ENCODE measurements around the gene CD3E.

Gene CD3E

DNA sequence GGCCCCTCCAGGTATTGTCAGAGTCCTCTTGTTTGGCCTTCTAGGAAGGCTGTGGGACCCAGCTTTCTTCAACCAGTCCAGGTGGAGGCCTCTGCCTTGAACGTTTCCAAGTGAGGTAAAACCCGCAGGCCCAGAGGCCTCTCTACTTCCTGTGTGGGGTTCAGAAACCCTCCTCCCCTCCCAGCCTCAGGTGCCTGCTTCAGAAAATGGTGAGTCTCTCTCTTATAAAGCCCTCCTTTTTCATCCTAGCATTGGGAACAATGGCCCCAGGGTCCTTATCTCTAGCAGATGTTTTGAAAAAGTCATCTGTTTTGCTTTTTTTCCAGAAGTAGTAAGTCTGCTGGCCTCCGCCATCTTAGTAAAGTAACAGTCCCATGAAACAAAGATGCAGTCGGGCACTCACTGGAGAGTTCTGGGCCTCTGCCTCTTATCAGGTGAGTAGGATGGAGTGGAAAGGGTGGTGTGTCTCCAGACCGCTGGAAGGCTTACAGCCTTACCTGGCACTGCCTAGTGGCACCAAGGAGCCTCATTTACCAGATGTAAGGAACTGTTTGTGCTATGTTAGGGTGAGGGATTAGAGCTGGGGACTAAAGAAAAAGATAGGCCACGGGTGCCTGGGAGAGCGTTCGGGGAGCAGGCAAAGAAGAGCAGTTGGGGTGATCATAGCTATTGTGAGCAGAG, at the start of gene CD3E:
Gene CD3E, plus strand, starts transcription at position 163 of the 681 bp plus-strand sequence. Its CDS starts 223 bp downstream, at position 386.
- in situ Hi-C loops (cut with MboI; ENCODE audit: low pct_unique_long_range_greater_than_20kb, low sequenced_read_pairs, unreplicated experiment): no loop called here
- DNase-seq (ENCODE audit: low spot score): no peak
- no peak for TF ChIP-seq CTCF (IDR thresholded peaks at IDR 0.05; ENCODE audit: extremely low read depth, insufficient read depth, missing control alignments)

DNA sequence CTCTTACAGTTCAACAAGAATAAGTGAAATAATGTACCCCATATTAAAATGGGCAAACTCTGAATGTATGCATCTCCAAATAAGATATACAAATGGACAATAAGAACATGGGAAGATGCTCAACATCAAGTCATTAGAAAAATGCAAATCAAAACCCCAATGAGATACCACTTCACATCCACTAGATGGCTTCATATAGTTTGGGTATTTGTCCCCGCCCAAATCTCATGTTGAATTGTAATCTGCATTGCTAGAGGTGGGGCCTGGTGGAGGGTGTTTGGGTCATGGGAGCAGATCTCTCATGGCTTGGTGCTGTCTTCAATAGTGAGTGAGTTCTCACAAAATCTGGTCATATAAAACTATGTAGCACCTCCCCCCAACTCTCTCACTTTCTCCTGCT, 46.1 kb upstream of the CD3E start:
- DNase-seq (ENCODE audit: low spot score): no peak
- TF ChIP-seq CTCF (IDR thresholded peaks at IDR 0.05; ENCODE audit: extremely low read depth, insufficient read depth, missing control alignments): peak; percentile 4
- in situ Hi-C loops (cut with MboI; ENCODE audit: low pct_unique_long_range_greater_than_20kb, low sequenced_read_pairs, unreplicated experiment): no loop called here

GRCh38 chr11:118259138-118259537, 45.4 kb upstream of the CD3E start:
- DNase-seq (ENCODE audit: low spot score): no peak
- TF ChIP-seq CTCF (IDR thresholded peaks at IDR 0.05; ENCODE audit: extremely low read depth, insufficient read depth, missing control alignments): no peak
- in situ Hi-C loops (cut with MboI; ENCODE audit: low pct_unique_long_range_greater_than_20kb, low sequenced_read_pairs, unreplicated experiment): no loop called here

DNA sequence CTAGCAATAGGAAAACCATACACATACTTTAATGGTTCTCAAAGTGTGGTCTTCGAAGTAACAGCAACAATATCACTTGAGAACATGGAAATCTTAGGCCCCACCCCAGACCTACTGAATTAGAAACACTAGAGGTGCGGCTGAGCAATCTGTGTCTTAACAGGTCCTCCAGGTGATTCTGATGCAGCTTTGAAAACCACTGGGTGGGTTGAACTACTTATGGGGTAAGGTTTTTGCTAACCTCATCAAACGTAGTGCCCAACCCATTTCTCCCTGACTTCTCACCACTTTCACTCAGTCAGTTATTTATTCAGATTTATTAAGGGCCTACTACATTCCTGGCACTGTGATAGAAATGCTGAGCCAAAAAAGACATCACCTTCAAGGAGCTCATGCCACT, 44.2 kb upstream of the CD3E start:
- in situ Hi-C loops (cut with MboI; ENCODE audit: low pct_unique_long_range_greater_than_20kb, low sequenced_read_pairs, unreplicated experiment): no loop called here
- DNase-seq (ENCODE audit: low spot score): no peak
- no peak for TF ChIP-seq CTCF (IDR thresholded peaks at IDR 0.05; ENCODE audit: extremely low read depth, insufficient read depth, missing control alignments)

- TF ChIP-seq CTCF (IDR thresholded peaks at IDR 0.05; ENCODE audit: extremely low read depth, insufficient read depth, missing control alignments): no peak
- in situ Hi-C loops (cut with MboI; ENCODE audit: low pct_unique_long_range_greater_than_20kb, low sequenced_read_pairs, unreplicated experiment): no loop called here
- DNase-seq (ENCODE audit: low spot score): no peak
These were observed 41.4 kb upstream of the CD3E start for GRCh38 chr11:118263112-118263511.

GRCh38 chr11:118263695-118264568, 40.6 kb upstream of the CD3E start, which contains the start of gene MPZL2:
MPZL2 (minus strand) TSS chr11:118264297; CDS start chr11:118264153, 144 bp downstream.
- TF ChIP-seq CTCF (IDR thresholded peaks at IDR 0.05; ENCODE audit: extremely low read depth, insufficient read depth, missing control alignments): no peak
- in situ Hi-C loops (cut with MboI; ENCODE audit: low pct_unique_long_range_greater_than_20kb, low sequenced_read_pairs, unreplicated experiment): no loop called here
- no peak for DNase-seq (ENCODE audit: low spot score)
